SK-N-SH treated with all-trans-retinoic acid at 6 μM for 48 hours (cell line): ENCODE measurements around the gene AR.

ENCODE experiments used
- ARNTL ChIP-seq: fragments of 450-650 bp; formaldehyde crosslinking; IDR thresholded peaks from 2 replicates; pipeline ENCODE4 v1.5.0; 2020; ENCODE audit warnings: low read depth, mild to moderate bottlenecking, moderate library complexity, borderline replicate concordance
- CSDC2 ChIP-seq: fragments of 250-450 bp; sonication (Bioruptor Pico); IDR thresholded peaks from 2 replicates; pipeline ENCODE4 v1.5.0; 2020; ENCODE audit warnings: mild to moderate bottlenecking, moderate library complexity
- TOX ChIP-seq: fragments of 250-450 bp; sonication (Bioruptor Pico); IDR thresholded peaks from 2 replicates; pipeline ENCODE4 v1.8.0; 2021; ENCODE audit warnings: mild to moderate bottlenecking, moderate library complexity, borderline replicate concordance
- ZC3H10 ChIP-seq: fragments of 250-450 bp; sonication (Bioruptor Pico); IDR thresholded peaks from 2 replicates; pipeline ENCODE4 v1.5.1; 2021; ENCODE audit warnings: mild to moderate bottlenecking, moderate library complexity
- ZFP30 ChIP-seq: fragments of 450-650 bp; formaldehyde crosslinking; IDR thresholded peaks from 2 replicates; pipeline ENCODE4 v1.5.0; 2022; ENCODE audit warnings: mild to moderate bottlenecking, moderate library complexity
- ZNF8 ChIP-seq: fragments of 450-650 bp; formaldehyde crosslinking; IDR thresholded peaks from 2 replicates; pipeline ENCODE4 v1.5.0; 2020; ENCODE audit warnings: mild to moderate bottlenecking, moderate library complexity
- TF ChIP-seq, protein P1 (sequence below): fragments of 250-450 bp; sonication (Bioruptor Pico); IDR thresholded peaks from 2 replicates; pipeline ENCODE4 v1.8.0; 2020; ENCODE audit warnings: mild to moderate bottlenecking, moderate library complexity, borderline replicate concordance
- TF ChIP-seq, protein P2 (sequence below): fragments of 250-450 bp; sonication (Bioruptor Pico); IDR thresholded peaks from 2 replicates; pipeline ENCODE4 v1.8.0; 2021; ENCODE audit warnings: low read depth, mild to moderate bottlenecking, moderate library complexity, borderline replicate concordance
- TF ChIP-seq, protein P3 (sequence below): fragments of 250-450 bp; sonication (Bioruptor Pico); IDR thresholded peaks from 2 replicates; pipeline ENCODE4 v1.5.1; 2020; ENCODE audit warnings: low read depth, mild to moderate bottlenecking, moderate library complexity

DNA sequence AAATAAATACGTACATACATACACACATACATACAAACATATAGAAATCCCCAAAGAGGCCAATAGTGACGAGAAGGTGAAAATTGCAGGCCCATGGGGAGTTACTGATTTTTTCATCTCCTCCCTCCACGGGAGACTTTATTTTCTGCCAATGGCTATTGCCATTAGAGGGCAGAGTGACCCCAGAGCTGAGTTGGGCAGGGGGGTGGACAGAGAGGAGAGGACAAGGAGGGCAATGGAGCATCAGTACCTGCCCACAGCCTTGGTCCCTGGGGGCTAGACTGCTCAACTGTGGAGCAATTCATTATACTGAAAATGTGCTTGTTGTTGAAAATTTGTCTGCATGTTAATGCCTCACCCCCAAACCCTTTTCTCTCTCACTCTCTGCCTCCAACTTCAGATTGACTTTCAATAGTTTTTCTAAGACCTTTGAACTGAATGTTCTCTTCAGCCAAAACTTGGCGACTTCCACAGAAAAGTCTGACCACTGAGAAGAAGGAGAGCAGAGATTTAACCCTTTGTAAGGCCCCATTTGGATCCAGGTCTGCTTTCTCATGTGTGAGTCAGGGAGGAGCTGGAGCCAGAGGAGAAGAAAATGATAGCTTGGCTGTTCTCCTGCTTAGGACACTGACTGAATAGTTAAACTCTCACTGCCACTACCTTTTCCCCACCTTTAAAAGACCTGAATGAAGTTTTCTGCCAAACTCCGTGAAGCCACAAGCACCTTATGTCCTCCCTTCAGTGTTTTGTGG lies 180.7 kb downstream of the AR start:
- TF ChIP-seq ARNTL (CRISPR knock-in tag) (no peak), ZNF8 (CRISPR knock-in tag) (no peak), CSDC2 (CRISPR knock-in tag) (no peak), ZFP30 (CRISPR knock-in tag) (no peak), ZC3H10 (CRISPR knock-in tag) (no peak), TOX (CRISPR knock-in tag) (no peak)
- TF ChIP-seq, protein P1, sequence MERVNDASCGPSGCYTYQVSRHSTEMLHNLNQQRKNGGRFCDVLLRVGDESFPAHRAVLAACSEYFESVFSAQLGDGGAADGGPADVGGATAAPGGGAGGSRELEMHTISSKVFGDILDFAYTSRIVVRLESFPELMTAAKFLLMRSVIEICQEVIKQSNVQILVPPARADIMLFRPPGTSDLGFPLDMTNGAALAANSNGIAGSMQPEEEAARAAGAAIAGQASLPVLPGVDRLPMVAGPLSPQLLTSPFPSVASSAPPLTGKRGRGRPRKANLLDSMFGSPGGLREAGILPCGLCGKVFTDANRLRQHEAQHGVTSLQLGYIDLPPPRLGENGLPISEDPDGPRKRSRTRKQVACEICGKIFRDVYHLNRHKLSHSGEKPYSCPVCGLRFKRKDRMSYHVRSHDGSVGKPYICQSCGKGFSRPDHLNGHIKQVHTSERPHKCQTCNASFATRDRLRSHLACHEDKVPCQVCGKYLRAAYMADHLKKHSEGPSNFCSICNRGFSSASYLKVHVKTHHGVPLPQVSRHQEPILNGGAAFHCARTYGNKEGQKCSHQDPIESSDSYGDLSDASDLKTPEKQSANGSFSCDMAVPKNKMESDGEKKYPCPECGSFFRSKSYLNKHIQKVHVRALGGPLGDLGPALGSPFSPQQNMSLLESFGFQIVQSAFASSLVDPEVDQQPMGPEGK (CRISPR knock-in tag), result no peak
- TF ChIP-seq, protein P2, sequence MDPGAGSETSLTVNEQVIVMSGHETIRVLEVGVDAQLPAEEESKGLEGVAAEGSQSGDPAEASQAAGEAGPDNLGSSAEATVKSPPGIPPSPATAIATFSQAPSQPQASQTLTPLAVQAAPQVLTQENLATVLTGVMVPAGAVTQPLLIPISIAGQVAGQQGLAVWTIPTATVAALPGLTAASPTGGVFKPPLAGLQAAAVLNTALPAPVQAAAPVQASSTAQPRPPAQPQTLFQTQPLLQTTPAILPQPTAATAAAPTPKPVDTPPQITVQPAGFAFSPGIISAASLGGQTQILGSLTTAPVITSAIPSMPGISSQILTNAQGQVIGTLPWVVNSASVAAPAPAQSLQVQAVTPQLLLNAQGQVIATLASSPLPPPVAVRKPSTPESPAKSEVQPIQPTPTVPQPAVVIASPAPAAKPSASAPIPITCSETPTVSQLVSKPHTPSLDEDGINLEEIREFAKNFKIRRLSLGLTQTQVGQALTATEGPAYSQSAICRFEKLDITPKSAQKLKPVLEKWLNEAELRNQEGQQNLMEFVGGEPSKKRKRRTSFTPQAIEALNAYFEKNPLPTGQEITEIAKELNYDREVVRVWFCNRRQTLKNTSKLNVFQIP (CRISPR knock-in tag), result no peak
- TF ChIP-seq, protein P3, sequence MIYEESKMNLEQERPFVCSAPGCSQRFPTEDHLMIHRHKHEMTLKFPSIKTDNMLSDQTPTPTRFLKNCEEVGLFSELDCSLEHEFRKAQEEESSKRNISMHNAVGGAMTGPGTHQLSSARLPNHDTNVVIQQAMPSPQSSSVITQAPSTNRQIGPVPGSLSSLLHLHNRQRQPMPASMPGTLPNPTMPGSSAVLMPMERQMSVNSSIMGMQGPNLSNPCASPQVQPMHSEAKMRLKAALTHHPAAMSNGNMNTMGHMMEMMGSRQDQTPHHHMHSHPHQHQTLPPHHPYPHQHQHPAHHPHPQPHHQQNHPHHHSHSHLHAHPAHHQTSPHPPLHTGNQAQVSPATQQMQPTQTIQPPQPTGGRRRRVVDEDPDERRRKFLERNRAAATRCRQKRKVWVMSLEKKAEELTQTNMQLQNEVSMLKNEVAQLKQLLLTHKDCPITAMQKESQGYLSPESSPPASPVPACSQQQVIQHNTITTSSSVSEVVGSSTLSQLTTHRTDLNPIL (CRISPR knock-in tag), result no peak
